ENCODE results near the gene KDM2B.

- TF ChIP-seq CTCF (IDR thresholded peaks at IDR 0.05 in 2 of 3, conservative IDR thresholded peaks at IDR 0.05 in 1 of 3; ENCODE audit: control insufficient read depth in 2 of 3, extremely low read depth in 1 of 3, insufficient read depth in 1 of 3, low read depth in 3 of 3, low read length in 3 of 3) (no peak), IRF3 (IDR thresholded peaks at IDR 0.05) (no peak), NFXL1 (IDR thresholded peaks at IDR 0.05; ENCODE audit: borderline replicate concordance) (no peak), NFYB (IDR thresholded peaks at IDR 0.05; ENCODE audit: insufficient read depth, low read depth, low read length) (no peak), ATF3 (IDR thresholded peaks at IDR 0.05; ENCODE audit: borderline replicate concordance, extremely low read depth, low read depth, low read length) (no peak), CHD2 (IDR thresholded peaks at IDR 0.05; ENCODE audit: borderline replicate concordance, low read depth, low read length) (no peak), POLR2A (IDR thresholded peaks at IDR 0.05; ENCODE audit: low read depth, low read length) (no peak), JUND (IDR thresholded peaks at IDR 0.05; ENCODE audit: low read depth, low read length) (no peak), REST (IDR thresholded peaks at IDR 0.05; ENCODE audit: low read depth, low read length) (no peak), GATAD2B (conservative IDR thresholded peaks at IDR 0.05; ENCODE audit: low read depth) (no peak), FOXK2 (IDR thresholded peaks at IDR 0.05) (no peak), EP300 (IDR thresholded peaks at IDR 0.05; ENCODE audit: borderline replicate concordance in 1 of 2, control insufficient read depth in 1 of 2, low read depth in 2 of 2, low read length in 2 of 2) (no peak), MTA3 (IDR thresholded peaks at IDR 0.05; ENCODE audit: borderline replicate concordance, low read length) (no peak), CBX5 (IDR thresholded peaks at IDR 0.05; ENCODE audit: low read depth) (no peak)
These were observed 188.5 kb downstream of the KDM2B start for GRCh38 chr12:121392325-121392716.

Data from GM12878 (cell line).